Spinal cord (tissue), 10 donors: ENCODE data around the gene DNAJA1. TPM values are rescaled to one million over a fixed set of nuclear protein-coding genes. Genes with fewer than 3 reads are reported as not detected.
"Not testable (repeated sequence)": the region's sequence is repeated elsewhere in the genome, so short reads cannot be mapped to it uniquely, and the experiment has no call there.

Experiments used
- DNase-seq, 6 donors: peaks; one replicate each; pipeline versions ENCODE4 v3.0.0 to v3.0.0-alpha.2; 2013 to 2015; ENCODE audit warnings: low spot score in 6 of 6, low read depth in 4 of 6
- H3K27ac ChIP-seq: one replicate; pipeline ENCODE4 v1.5.1; 2013; ENCODE audit warnings: low read depth, low read length, control low read depth
- H3K27me3 ChIP-seq: one replicate; pipeline ENCODE4 v1.6.1; 2013; ENCODE audit warnings: low read length; ENCODE audit not compliant: control insufficient read depth, insufficient read depth
- H3K36me3 ChIP-seq: one replicate; pipeline ENCODE4 v1.6.1; 2013; ENCODE audit warnings: low read length; ENCODE audit not compliant: control insufficient read depth, insufficient read depth
- H3K4me1 ChIP-seq: one replicate; pipeline ENCODE4 v1.6.1; 2013; ENCODE audit warnings: low read length; ENCODE audit not compliant: control insufficient read depth, insufficient read depth
- H3K4me3 ChIP-seq: one replicate; pipeline ENCODE4 v1.5.1; 2013; ENCODE audit warnings: low read depth, low read length, control low read depth
- H3K9me3 ChIP-seq: one replicate; pipeline ENCODE4 v1.6.1; 2013; ENCODE audit warnings: low read length; ENCODE audit not compliant: control insufficient read depth, insufficient read depth
- WGBS: methylation state at CpG from one replicate; pipeline ENCODE4 v1.1.5; 2013; ENCODE audit warnings: missing lambda C conversion rate; ENCODE audit not compliant: insufficient coverage; 5-methylcytosine and 5-hydroxymethylcytosine counted together
- long read RNA-seq, 4 donors: transcript quantifications; one replicate each; lab custom pipeline, GENCODE V29; 2026
- polyA plus RNA-seq, 2 donors: library from polyadenylated mRNA; unstranded; fragments of 120-200 nt; gene quantifications; one replicate each; pipeline ENCODE4 v1.2.1, GENCODE V29; 2013; ENCODE audit not compliant: insufficient read length in 2 of 2
- total RNA-seq, 2 donors: library from RNA; depleted of rRNA in 1 of 2; stranded (reverse); fragments of 120-200 nt in 1 of 2; fragments of >200 nt in 1 of 2; gene quantifications; one replicate each; pipeline versions ENCODE4 v1.2.3 to v1.2.4, GENCODE V29; 2013 to 2014
- donor health status: healthy.

DNAJA1 gene
- 100 to 1,000 TPM; 138 to 199 TPM for total RNA-seq
- 100 to 1,000 TPM; 253 to 276 TPM for polyA plus RNA-seq
- long read RNA-seq, donor 1, transcript DNAJA1-201 (9 exons, 2,381 nt), result major isoform, 113 of 349 reads
- long read RNA-seq, donor 1, partial matches to known transcripts, result 236 of 349 reads
- long read RNA-seq, donor 1, other reads (novel, unspliced or antisense), result 0 of 349 reads
- long read RNA-seq, donor 2, transcript DNAJA1-201 (9 exons, 2,381 nt), result major isoform, 31 of 88 reads
- long read RNA-seq, donor 2, partial matches to known transcripts, result 57 of 88 reads
- long read RNA-seq, donor 2, other reads (novel, unspliced or antisense), result 0 of 88 reads
- long read RNA-seq, donor 3, transcript DNAJA1-201 (9 exons, 2,381 nt), result major isoform, 33 of 131 reads
- long read RNA-seq, donor 3, partial matches to known transcripts, result 98 of 131 reads
- long read RNA-seq, donor 3, other reads (novel, unspliced or antisense), result 0 of 131 reads
- long read RNA-seq, donor 4, transcript DNAJA1-201 (9 exons, 2,381 nt), result major isoform, 71 of 251 reads
- long read RNA-seq, donor 4, partial matches to known transcripts, result 180 of 251 reads
- long read RNA-seq, donor 4, other reads (novel, unspliced or antisense), result 0 of 251 reads

DNA sequence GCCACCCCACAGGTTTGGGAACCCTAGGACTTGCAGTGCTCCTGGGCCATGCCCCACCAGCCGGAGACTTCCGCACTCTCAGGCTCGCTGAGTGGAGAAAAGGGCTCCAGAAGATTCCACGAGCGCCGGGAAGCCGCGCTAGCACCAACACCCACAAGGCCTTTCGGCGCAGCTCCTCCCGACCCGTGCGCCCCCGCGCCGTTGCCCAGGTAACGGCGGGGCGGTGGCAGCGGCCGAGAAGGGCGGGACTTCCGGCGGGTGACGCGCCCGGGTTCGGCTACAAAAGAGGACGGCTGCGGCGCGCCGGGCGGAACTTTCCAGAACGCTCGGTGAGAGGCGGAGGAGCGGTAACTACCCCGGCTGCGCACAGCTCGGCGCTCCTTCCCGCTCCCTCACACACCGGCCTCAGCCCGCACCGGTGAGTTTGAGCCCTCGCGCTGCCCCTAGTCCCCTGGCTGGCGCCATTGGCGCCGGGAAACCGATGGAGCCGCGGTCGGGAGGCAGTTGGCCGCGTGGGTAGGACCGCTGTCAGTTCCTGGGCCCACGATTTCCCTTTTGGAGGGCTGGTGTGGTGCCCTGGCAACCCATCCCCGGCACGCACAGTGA, at the start of gene DNAJA1:
Gene DNAJA1 (plus strand): TSS at position 308 of the 606 bp plus-strand sequence. CDS start 1,212 bp downstream, outside the sequence.
- DNase-seq, result peak; percentile 85 to 98 (median 92)
- no peaks in the 10 kb centered on the region for H3K27me3 ChIP-seq
- peaks cover 25% of the 10 kb centered on the region for H3K4me1 ChIP-seq
- peak within 1 kb of the TSS; percentile 100 for H3K27ac ChIP-seq
- H3K36me3 ChIP-seq, result peaks cover 14% of the 10 kb centered on the region
- peak within 1 kb of the TSS; percentile 100 for H3K4me3 ChIP-seq
- WGBS, result under 1% methylated on average over 59 of the region's 61 CpGs
- no peaks in the 10 kb centered on the region for H3K9me3 ChIP-seq

DNA sequence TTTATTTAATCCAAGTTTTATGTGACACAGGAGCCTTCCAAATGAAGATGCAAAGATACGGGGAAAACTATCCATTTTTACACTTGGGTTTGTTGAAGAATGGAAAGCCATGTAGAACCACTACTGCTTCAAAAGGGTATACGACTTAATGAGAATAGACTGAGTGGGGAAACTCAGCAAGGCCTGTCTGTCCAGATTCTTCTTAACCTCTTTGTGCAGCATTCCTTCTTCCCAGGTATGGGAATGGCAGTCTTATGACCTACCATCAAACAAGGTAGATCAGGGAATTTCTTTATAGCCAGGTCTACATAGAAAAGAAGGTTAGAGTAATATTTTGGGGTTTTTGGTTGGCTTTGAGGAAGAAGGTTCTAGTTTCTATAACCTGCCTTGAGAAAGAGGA, 47.0 kb upstream of the DNAJA1 start:
- H3K36me3 ChIP-seq, result peaks cover 16% of the 10 kb centered on the region
- H3K9me3 ChIP-seq, result no peaks in the 10 kb centered on the region
- H3K4me1 ChIP-seq, result no peaks in the 10 kb centered on the region
- H3K27ac ChIP-seq, result no peak overlapping the region
- no peak overlapping the region for H3K4me3 ChIP-seq
- DNase-seq, result no peak
- H3K27me3 ChIP-seq, result no peaks in the 10 kb centered on the region
- WGBS, result no CpG with 5 or more reads among the region's 2 CpGs

GRCh38 chr9:32986971-32987370, 38.1 kb upstream of the DNAJA1 start:
- DNase-seq, result no peak
- Histone ChIP-seq H3K4me1 (no peaks in the 10 kb centered on the region), H3K36me3 (peaks cover 35% of the 10 kb centered on the region), H3K9me3 (no peaks in the 10 kb centered on the region), H3K27me3 (no peaks in the 10 kb centered on the region), H3K4me3 (no peak overlapping the region), H3K27ac (no peak overlapping the region)
- 100% methylated on average over 4 of the region's 4 CpGs for WGBS

DNA sequence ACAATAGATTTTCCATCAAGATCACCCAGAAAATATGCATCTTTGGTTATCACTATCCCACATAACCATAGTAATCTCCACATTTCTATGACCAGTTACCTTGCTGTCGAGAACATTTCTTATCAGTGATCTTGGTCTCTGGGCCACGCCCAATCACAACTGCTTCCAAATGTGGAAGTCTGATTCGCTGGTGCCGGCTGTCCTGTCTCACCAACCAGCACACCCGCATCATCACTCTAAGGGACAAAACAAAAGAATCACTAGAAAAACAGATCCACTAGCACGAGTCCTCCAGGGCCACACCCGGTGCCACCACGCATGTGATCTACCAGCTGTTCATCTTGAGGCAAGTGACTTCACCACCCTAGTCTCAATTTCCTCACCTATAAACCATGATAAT, 35.4 kb upstream of the DNAJA1 start:
- Histone ChIP-seq H3K9me3 (no peaks in the 10 kb centered on the region), H3K4me3 (no peak overlapping the region), H3K27me3 (no peaks in the 10 kb centered on the region), H3K36me3 (peaks cover 31% of the 10 kb centered on the region), H3K4me1 (no peaks in the 10 kb centered on the region), H3K27ac (no peak overlapping the region)
- DNase-seq, result no peak
- WGBS, result 98% methylated on average over 6 of the region's 8 CpGs

- peaks cover 20% of the 10 kb centered on the region for H3K36me3 ChIP-seq
- H3K9me3 ChIP-seq, result no peaks in the 10 kb centered on the region
- 76% methylated on average over 4 of the region's 6 CpGs for WGBS
- H3K4me3 ChIP-seq, result no peak overlapping the region
- no peak for DNase-seq
- H3K27ac ChIP-seq, result no peak overlapping the region
- H3K4me1 ChIP-seq, result no peaks in the 10 kb centered on the region
- H3K27me3 ChIP-seq, result no peaks in the 10 kb centered on the region
Measured at GRCh38 chr9:32991897-32992594, 33.0 kb upstream of the DNAJA1 start.

DNA sequence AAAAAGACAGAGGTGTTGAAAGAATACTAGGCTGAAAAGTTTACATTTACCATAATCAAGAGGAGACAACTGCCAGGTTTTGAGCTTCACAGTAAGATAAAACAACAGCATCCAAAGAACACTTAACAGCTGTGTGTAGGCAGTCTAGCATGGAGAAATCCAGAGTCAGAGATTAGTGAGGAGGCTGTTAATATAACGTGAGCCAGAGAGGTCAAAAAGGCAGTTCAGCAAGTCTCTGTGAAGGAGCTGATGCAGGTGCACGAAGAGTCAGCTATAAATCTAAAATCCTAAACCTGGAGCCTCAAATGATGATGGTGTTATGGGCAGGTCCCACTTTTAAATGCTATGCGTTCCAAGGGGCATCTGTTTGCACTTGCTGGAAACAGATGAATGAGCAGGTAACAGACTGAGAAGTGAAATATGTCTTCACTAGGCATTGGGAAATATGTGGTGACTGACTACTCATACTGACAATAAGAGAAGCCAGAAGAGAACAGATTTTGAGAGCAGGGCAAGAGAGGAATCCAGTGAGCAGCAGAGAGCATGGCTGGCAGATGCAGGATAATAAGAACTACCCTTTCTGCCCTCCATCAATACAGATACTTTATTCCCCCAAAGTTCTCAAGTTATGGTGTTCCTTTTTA, 32.4 kb upstream of the DNAJA1 start:
- WGBS, result 79% methylated on average over 3 of the region's 3 CpGs
- DNase-seq, result no peak
- H3K36me3 ChIP-seq, result peaks cover 18% of the 10 kb centered on the region
- H3K4me1 ChIP-seq, result no peaks in the 10 kb centered on the region
- no peaks in the 10 kb centered on the region for H3K27me3 ChIP-seq
- H3K9me3 ChIP-seq, result no peaks in the 10 kb centered on the region
- H3K27ac ChIP-seq, result no peak overlapping the region
- no peak overlapping the region for H3K4me3 ChIP-seq

DNA sequence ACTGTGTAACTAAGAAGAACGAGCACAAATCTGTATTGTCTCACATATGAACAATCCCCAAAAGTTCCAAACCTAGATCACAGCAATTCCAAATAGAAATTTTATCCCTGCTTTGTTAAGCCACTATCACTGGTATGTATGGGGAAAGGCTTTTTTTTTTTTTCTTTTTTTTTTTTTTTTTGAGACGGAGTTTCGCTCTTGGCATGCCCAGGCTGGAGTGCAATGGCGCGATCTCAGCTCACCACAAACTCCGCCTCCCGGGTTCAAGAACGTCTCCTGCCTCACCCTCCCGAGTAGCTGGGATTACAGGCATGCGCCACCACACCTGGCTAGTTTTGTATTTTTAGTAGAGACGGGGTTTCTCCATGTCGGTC, 24.4 kb upstream of the DNAJA1 start:
- not testable (repeated sequence) for H3K36me3 ChIP-seq, H3K27me3 ChIP-seq, H3K4me1 ChIP-seq, H3K9me3 ChIP-seq
- Histone ChIP-seq H3K27ac (peak overlapping the region; percentile 91), H3K4me3 (peak overlapping the region; percentile 85)
- peak in 1 of 6 donors; percentile 5 for DNase-seq
- 0% methylated on average over 3 of the region's 12 CpGs for WGBS

DNA sequence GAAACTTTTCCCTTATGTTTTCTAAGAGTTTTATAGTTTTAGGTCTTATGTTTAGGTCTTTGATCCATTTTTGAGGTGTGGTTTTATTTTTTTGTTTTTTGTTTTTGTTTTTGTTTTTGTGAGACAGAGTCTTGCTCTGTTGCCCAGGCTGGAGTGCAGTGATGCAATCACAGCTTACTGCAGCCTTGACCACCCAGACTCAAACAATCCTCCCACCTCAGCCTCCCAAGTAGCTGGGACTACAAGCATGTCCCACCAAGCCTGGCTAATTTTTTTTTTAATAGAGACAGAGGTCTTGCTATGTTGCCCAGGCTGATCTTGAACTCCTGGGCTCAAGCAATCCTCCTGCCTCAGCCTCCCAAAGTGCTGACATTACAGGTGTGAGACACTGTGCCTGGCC, 19.7 kb upstream of the DNAJA1 start:
- H3K4me3 ChIP-seq, H3K27ac ChIP-seq, H3K27me3 ChIP-seq, DNase-seq, H3K9me3 ChIP-seq, H3K36me3 ChIP-seq, H3K4me1 ChIP-seq: not testable (repeated sequence)

DNA sequence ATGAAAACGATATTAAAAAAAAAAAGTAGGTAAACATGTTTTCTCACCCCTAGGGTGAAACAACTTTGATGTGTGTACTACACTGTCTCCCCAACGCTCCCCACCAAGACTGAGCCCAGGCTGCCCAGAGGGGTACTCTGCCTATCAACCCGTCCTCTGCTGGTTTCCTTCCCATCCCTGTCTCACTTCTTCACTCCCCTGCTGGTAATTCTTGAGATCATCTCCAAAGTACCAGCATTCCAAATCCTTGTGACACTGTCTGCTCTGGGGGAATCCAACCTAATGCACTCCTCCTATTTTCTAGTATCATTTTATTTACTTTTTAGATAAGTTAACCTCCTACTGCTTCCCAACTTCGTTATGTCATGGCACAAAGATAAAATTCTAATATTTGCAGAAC, 17.3 kb upstream of the DNAJA1 start:
- H3K27me3 ChIP-seq, result no peaks in the 10 kb centered on the region
- H3K36me3 ChIP-seq, result no peaks in the 10 kb centered on the region
- H3K9me3 ChIP-seq, result no peaks in the 10 kb centered on the region
- H3K4me3 ChIP-seq, result no peak overlapping the region
- H3K27ac ChIP-seq, result no peak overlapping the region
- no peaks in the 10 kb centered on the region for H3K4me1 ChIP-seq
- no peak for DNase-seq
- WGBS, result 93% methylated on average over 2 of the region's 4 CpGs
